B cell (primary cell): ENCODE results near the gene TK2. TPM values are rescaled to one million over a fixed set of nuclear protein-coding genes. Genes with fewer than 3 reads are reported as not detected.

ENCODE experiments used
- ATAC-seq: fragments of 200-7000 bp; cut with Tn5 transposase; one replicate; pipeline ENCODE4 v1.10.0; 2021; ENCODE audit warnings: low read depth, mild to moderate bottlenecking, moderate number of reproducible peaks, moderate library complexity
- CTCF ChIA-PET: fragments of 350-600 bp; sonication (Branson Sonifier 250); formaldehyde crosslinking; loops from one replicate; lab custom pipeline; 2021; ENCODE audit warnings: antibody characterized with exemption, inconsistent platforms; lab: Charles Lee
- POLR2A ChIA-PET: fragments of 350-600 bp; sonication (Branson Sonifier 250); formaldehyde crosslinking; loops from one replicate; lab custom pipeline; 2021; ENCODE audit warnings: antibody characterized with exemption; lab: Charles Lee
- DNase-seq: peaks from one replicate; pipeline ENCODE4 v3.0.0; 2013
- H2AFZ ChIP-seq: 2 replicates; pipeline ENCODE4 v1.6.1; 2012; ENCODE audit warnings: mild to moderate bottlenecking, low read depth, low read length; ENCODE audit not compliant: insufficient read depth, poor library complexity, severe bottlenecking
- H3K27ac ChIP-seq, 2 donors: 1 replicate in 1 of 2; 2 replicates in 1 of 2; pipeline ENCODE4 v1.5.1; 2012 to 2013; ENCODE audit warnings: low read length in 2 of 2, mild to moderate bottlenecking in 2 of 2, moderate library complexity in 1 of 2
- H3K27me3 ChIP-seq, 4 experiments: fragments of 200-600 bp in 1 of 4; sonication (generic) in 1 of 4; replicated peaks in 1 of 4; 1 replicate in 2 of 4; 2 replicates in 2 of 4; pipeline versions ENCODE4 v1.6.1 to v1.7.0; 2013 to 2016; ENCODE audit warnings: low read length in 3 of 4, mild to moderate bottlenecking in 2 of 4, mixed read lengths in 1 of 4, moderate library complexity in 1 of 4; ENCODE audit not compliant: insufficient read depth in 4 of 4, control insufficient read depth in 3 of 4; ENCODE audit errors: control extremely low read depth in 1 of 4
- H3K36me3 ChIP-seq, 2 experiments: replicated peaks in 1 of 2; 1 replicate in 1 of 2; 2 replicates in 1 of 2; pipeline versions ENCODE4 v1.6.1 to v1.7.1; 2013; ENCODE audit warnings: low read length in 1 of 2; ENCODE audit not compliant: insufficient read depth in 2 of 2, control insufficient read depth in 1 of 2; ENCODE audit errors: control extremely low read depth in 1 of 2, extremely low read depth in 1 of 2
- H3K4me1 ChIP-seq, 2 donors: fragments of 200-600 bp in 1 of 2; sonication (generic) in 1 of 2; 1 replicate in 1 of 2; 2 replicates in 1 of 2; pipeline versions ENCODE4 v1.5.1 to v1.6.1; 2013 to 2017; ENCODE audit warnings: low read length in 2 of 2; ENCODE audit not compliant: control insufficient read depth in 2 of 2, insufficient read depth in 2 of 2
- H3K4me2 ChIP-seq: replicated peaks from 2 replicates; pipeline ENCODE3; 2012; ENCODE audit warnings: mild to moderate bottlenecking, low read depth, low read length; ENCODE audit not compliant: poor library complexity, severe bottlenecking
- H3K4me3 ChIP-seq, 5 experiments: fragments of 200-600 bp in 1 of 5; sonication (generic) in 1 of 5; 1 replicate in 3 of 5; 2 replicates in 2 of 5; pipeline versions ENCODE4 v1.5.1 to v1.7.0; 2011 to 2016; ENCODE audit warnings: low read length in 4 of 5, mild to moderate bottlenecking in 4 of 5, low read depth in 2 of 5, control low read depth in 1 of 5, moderate library complexity in 1 of 5; ENCODE audit not compliant: insufficient read depth in 1 of 5; ENCODE audit errors: control extremely low read depth in 1 of 5, extremely low read depth in 1 of 5
- H3K79me2 ChIP-seq: fragments of 200-600 bp; sonication (generic); one replicate; pipeline ENCODE4 v1.6.0; 2016; ENCODE audit warnings: low read length; ENCODE audit not compliant: control insufficient read depth, insufficient read depth
- H3K9ac ChIP-seq: fragments of 200-600 bp; sonication (generic); 2 replicates; pipeline ENCODE4 v1.6.1; 2017; ENCODE audit warnings: mild to moderate bottlenecking, low read length, moderate library complexity
- H3K9me3 ChIP-seq, 3 donors: one replicate each; pipeline versions ENCODE4 v1.6.1 to v1.7.1; 2013; ENCODE audit warnings: low read length in 2 of 3; ENCODE audit not compliant: control insufficient read depth in 2 of 3, insufficient read depth in 1 of 3; ENCODE audit errors: control extremely low read depth in 1 of 3
- H4K20me1 ChIP-seq: 2 replicates; pipeline ENCODE4 v1.6.0; 2012; ENCODE audit warnings: mild to moderate bottlenecking, low read length; ENCODE audit not compliant: insufficient read depth, control insufficient read depth, poor library complexity, severe bottlenecking
- H3K27ac Mint-ChIP-seq: one replicate; pipeline ENCODE4 v1.8.0; 2021; ENCODE audit warnings: mixed read lengths
- H3K27me3 Mint-ChIP-seq: one replicate; pipeline ENCODE4 v1.8.0; 2021; ENCODE audit warnings: mixed read lengths
- H3K4me1 Mint-ChIP-seq: one replicate; pipeline ENCODE4 v1.8.0; 2021; ENCODE audit warnings: mixed read lengths
- H3K4me3 Mint-ChIP-seq: one replicate; pipeline ENCODE4 v1.8.0; 2021; ENCODE audit warnings: mixed read lengths
- H3K9me3 Mint-ChIP-seq: one replicate; pipeline ENCODE4 v1.8.0; 2022; ENCODE audit warnings: mixed read lengths; ENCODE audit not compliant: insufficient read depth
- EZH2 ChIP-seq: IDR thresholded peaks from 2 replicates; pipeline ENCODE4 v1.6.1; 2012; ENCODE audit warnings: borderline replicate concordance, low read depth, mild to moderate bottlenecking, moderate library complexity, low read length; ENCODE audit not compliant: insufficient read depth, poor library complexity, severe bottlenecking
- WGBS: methylation state at CpG from one replicate; pipeline ENCODE4 v1.1.5; 2013; ENCODE audit warnings: missing lambda C conversion rate; ENCODE audit not compliant: insufficient coverage; 5-methylcytosine and 5-hydroxymethylcytosine counted together
- intact Hi-C: fragments of 100-400 bp; cut with micrococcal nuclease; formaldehyde crosslinking; loops from one replicate; pipeline ENCODE4 v1.10.0; 2022
- polyA plus RNA-seq: library from polyadenylated mRNA; depleted of rRNA; stranded (reverse); fragments of >200 nt; gene quantifications from 2 replicates; pipeline ENCODE4 v1.2.3, GENCODE V29; 2012
- total RNA-seq, 2 donors: library from RNA; stranded (reverse); fragments of 120-200 nt in 1 of 2; gene quantifications; 1 replicate in 1 of 2; 2 replicates in 1 of 2; pipeline versions ENCODE4 v1.2.3 to v1.2.4, GENCODE V29; 2013 to 2022
- TF ChIP-seq, protein P1 (sequence below): fragments of 200-600 bp; IDR thresholded peaks from one replicate; pipeline ENCODE4 v1.8.0; 2022; ENCODE audit warnings: antibody characterized with exemption, mild to moderate bottlenecking

Gene TK2
- total and polyA plus RNA-seq, 2 donors (not counting 1 experiment from before 2014, with no cell fraction given) = 2.9 to 9.7 TPM

DNA sequence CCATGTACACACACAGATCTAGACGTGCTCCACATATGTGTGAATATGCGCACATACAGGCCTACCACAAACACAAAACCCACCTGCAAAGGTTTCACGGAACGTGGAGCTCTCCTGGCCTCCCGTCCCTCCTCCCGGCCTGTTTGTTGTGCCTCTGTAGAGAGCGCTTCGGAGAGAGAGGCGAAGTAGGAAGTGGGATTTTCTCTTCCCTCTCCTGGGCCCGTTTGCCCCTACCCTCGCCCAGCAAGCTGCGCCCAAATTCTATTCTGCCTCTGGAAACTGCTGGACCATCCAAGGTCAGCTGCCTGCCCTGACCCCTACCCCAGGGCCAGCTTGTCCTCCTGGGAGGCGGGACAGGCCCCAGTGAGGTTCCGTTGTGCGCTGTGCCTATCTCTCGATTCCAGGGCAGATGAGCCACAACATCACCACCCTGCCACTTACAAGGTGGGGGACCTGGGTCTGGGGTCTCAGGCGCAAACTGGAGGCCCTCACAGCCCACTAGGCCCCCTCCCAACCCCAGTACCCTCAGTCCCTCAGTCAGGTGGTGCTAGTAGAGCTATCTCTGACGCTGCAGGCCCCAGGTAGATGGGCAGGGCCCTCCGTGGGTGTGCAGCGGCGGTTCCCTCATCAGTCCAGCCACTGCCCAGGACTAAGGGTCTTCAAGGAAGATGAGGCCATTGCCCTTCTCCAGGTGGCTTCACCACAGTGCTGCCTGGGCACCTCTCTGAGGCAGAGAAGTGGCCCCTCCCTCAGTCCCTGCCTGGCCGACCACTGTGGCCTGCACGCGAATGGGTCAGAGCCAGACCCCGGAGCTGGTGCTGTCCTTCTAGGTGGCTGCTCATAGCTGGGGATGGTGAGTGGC lies 68.6 kb downstream of the TK2 start:
- no peak overlapping the region for H3K27ac Mint-ChIP-seq
- no peaks in the 10 kb centered on the region for H3K9me3 Mint-ChIP-seq
- Histone ChIP-seq H3K4me2 (no peak overlapping the region), H3K36me3 (no peaks in the 10 kb centered on the region), H3K9me3 (peaks cover 0 to 3% (median 0%) of the 10 kb centered on the region in 3 donors), H3K9ac (no peak overlapping the region), H3K4me3 (no peak overlapping the region), H3K79me2 (no peaks in the 10 kb centered on the region), H3K27me3 (peaks cover 0 to 10% (median 0%) of the 10 kb centered on the region in 4 experiments), H4K20me1 (no peaks in the 10 kb centered on the region), H3K4me1 (peaks cover 18 to 25% of the 10 kb centered on the region in 2 donors), H2AFZ (no peak overlapping the region), H3K27ac (no peak overlapping the region)
- CTCF ChIA-PET = interaction anchor here (0.6 to 10.5 kb wide), 11 partner anchors 7 to 387 kb away, joined by 3 to 91 read pairs (median 6); partner anchors contain the start of genes CKLF and CMTM2
- 93% methylated on average over 15 of the region's 25 CpGs for WGBS
- ATAC-seq = no peak
- no peak overlapping the region for H3K4me3 Mint-ChIP-seq
- POLR2A ChIA-PET = interaction anchor here (1.1 kb wide), 1 partner anchor 71 kb away, joined by 3 read pairs; the partner anchor contains the start of gene CKLF
- no peak for TF ChIP-seq EZH2
- TF ChIP-seq, protein P1, sequence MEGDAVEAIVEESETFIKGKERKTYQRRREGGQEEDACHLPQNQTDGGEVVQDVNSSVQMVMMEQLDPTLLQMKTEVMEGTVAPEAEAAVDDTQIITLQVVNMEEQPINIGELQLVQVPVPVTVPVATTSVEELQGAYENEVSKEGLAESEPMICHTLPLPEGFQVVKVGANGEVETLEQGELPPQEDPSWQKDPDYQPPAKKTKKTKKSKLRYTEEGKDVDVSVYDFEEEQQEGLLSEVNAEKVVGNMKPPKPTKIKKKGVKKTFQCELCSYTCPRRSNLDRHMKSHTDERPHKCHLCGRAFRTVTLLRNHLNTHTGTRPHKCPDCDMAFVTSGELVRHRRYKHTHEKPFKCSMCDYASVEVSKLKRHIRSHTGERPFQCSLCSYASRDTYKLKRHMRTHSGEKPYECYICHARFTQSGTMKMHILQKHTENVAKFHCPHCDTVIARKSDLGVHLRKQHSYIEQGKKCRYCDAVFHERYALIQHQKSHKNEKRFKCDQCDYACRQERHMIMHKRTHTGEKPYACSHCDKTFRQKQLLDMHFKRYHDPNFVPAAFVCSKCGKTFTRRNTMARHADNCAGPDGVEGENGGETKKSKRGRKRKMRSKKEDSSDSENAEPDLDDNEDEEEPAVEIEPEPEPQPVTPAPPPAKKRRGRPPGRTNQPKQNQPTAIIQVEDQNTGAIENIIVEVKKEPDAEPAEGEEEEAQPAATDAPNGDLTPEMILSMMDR = no peak
- intact Hi-C loops = no loop called here
- H3K4me1 Mint-ChIP-seq = peaks cover 19% of the 10 kb centered on the region
- no peak for DNase-seq
- H3K27me3 Mint-ChIP-seq = peaks cover 6% of the 10 kb centered on the region
